Gastroesophageal sphincter (tissue), 3 donors: ENCODE results near the gene DICER1.

ENCODE experiments used
- CTCF ChIP-seq, 4 experiments: fragments of 200-600 bp in 2 of 4; fragments of 450-650 bp in 2 of 4; sonication (generic) in 1 of 4; IDR thresholded peaks; one replicate each; pipeline ENCODE4 v1.5.1; 2017 to 2019; ENCODE audit warnings: antibody characterized with exemption in 4 of 4, mild to moderate bottlenecking in 2 of 4, moderate library complexity in 2 of 4
- EP300 ChIP-seq: sonication (generic); formaldehyde crosslinking; IDR thresholded peaks from one replicate; pipeline ENCODE4 v1.6.1; 2017; ENCODE audit warnings: antibody characterized with exemption, mild to moderate bottlenecking
- POLR2A ChIP-seq, 2 donors: fragments of 450-650 bp; IDR thresholded peaks; one replicate each; pipeline ENCODE4 v1.6.1; 2017; ENCODE audit warnings: antibody characterized with exemption in 2 of 2, mild to moderate bottlenecking in 2 of 2, moderate library complexity in 1 of 2
- POLR2AphosphoS5 ChIP-seq: sonication (generic); formaldehyde crosslinking; IDR thresholded peaks from one replicate; pipeline ENCODE4 v1.6.1; 2017; ENCODE audit warnings: antibody characterized with exemption

GRCh38 chr14:95189367-95190132 lies 32.2 kb upstream of the DICER1 start:
- no peak for TF ChIP-seq CTCF (IDR thresholded peaks at IDR 0.05)
- TF ChIP-seq EP300 = no peak
- no peak for TF ChIP-seq POLR2A (IDR thresholded peaks at IDR 0.05)
- no peak for TF ChIP-seq POLR2AphosphoS5
